ENCODE measurements around the gene LCNL1.

The LCNL1 gene

GRCh38 chr9:136947028-136947891 is 35.5 kb upstream of the LCNL1 start:
- DNase-seq (ENCODE audit: low read depth in 2 of 2), result no peak

GRCh38 chr9:136947955-136948510 is 34.8 kb upstream of the LCNL1 start:
- DNase-seq (ENCODE audit: low read depth in 2 of 2), result no peak

GRCh38 chr9:136949239-136949816 is 33.5 kb upstream of the LCNL1 start:
- no peak for DNase-seq (ENCODE audit: low read depth in 2 of 2)

GRCh38 chr9:136949817-136950655 is 32.8 kb upstream of the LCNL1 start:
- peak; percentile 93 to 96 for DNase-seq (ENCODE audit: low read depth in 2 of 2)

GRCh38 chr9:136950656-136951276 is 32.0 kb upstream of the LCNL1 start:
- no peak for DNase-seq (ENCODE audit: low read depth in 2 of 2)

GRCh38 chr9:136951541-136952320 is 31.1 kb upstream of the LCNL1 start, which contains the start of gene LCN12:
Gene LCN12, plus strand, starts transcription at chr9:136952273. Its CDS starts 55 bp downstream, at chr9:136952328.
- DNase-seq (ENCODE audit: low read depth in 2 of 2), result no peak

GRCh38 chr9:136952321-136952850 is 30.4 kb upstream of the LCNL1 start:
- DNase-seq (ENCODE audit: low read depth in 2 of 2), result no peak

- no peak for DNase-seq (ENCODE audit: low read depth in 2 of 2)
Observed at GRCh38 chr9:136952876-136953770, 29.7 kb upstream of the LCNL1 start.

GRCh38 chr9:136953771-136954269 is 29.0 kb upstream of the LCNL1 start:
- DNase-seq (ENCODE audit: low read depth in 2 of 2), result no peak

GRCh38 chr9:136954270-136955083 is 28.3 kb upstream of the LCNL1 start:
- no peak for DNase-seq (ENCODE audit: low read depth in 2 of 2)

GRCh38 chr9:136955202-136955942 is 27.4 kb upstream of the LCNL1 start:
- no peak for DNase-seq (ENCODE audit: low read depth in 2 of 2)

- DNase-seq (ENCODE audit: low read depth in 2 of 2), result no peak
Observed at GRCh38 chr9:136955943-136956335, 26.9 kb upstream of the LCNL1 start.

GRCh38 chr9:136956604-136957003 is 26.2 kb upstream of the LCNL1 start:
- DNase-seq (ENCODE audit: low read depth in 2 of 2), result no peak

- no peak for DNase-seq (ENCODE audit: low read depth in 2 of 2)
Observed at GRCh38 chr9:136957461-136957860, 25.3 kb upstream of the LCNL1 start.

GRCh38 chr9:136957901-136958300 is 24.9 kb upstream of the LCNL1 start:
- DNase-seq (ENCODE audit: low read depth in 2 of 2), result no peak

GRCh38 chr9:136958473-136958872 is 24.3 kb upstream of the LCNL1 start:
- no peak for DNase-seq (ENCODE audit: low read depth in 2 of 2)
